Right lobe of liver (tissue), 6 donors: ENCODE results near the gene CELSR3. TPM values are rescaled to one million over a fixed set of nuclear protein-coding genes. Genes with fewer than 3 reads are reported as not detected.
A peak's percentile ranks its signal among the peaks of the same experiment; 100 is the strongest.

ENCODE experiments used
- ATAC-seq, 4 donors: fragments of 200-7000 bp; cut with Tn5 transposase; one replicate each; pipeline ENCODE4 v1.9.1; 2020; ENCODE audit warnings: mild to moderate bottlenecking in 4 of 4, moderate library complexity in 4 of 4
- DNase-seq, 3 donors: peaks; one replicate each; pipeline ENCODE4 v3.0.0-alpha.2; 2020
- H3K27ac ChIP-seq, 3 donors: fragments of 200-600 bp; one replicate each; pipeline ENCODE4 v1.8.0; 2022
- H3K27me3 ChIP-seq, 2 donors: fragments of 200-600 bp; one replicate each; pipeline ENCODE4 v1.8.0; 2022
- H3K36me3 ChIP-seq, 4 donors: fragments of 200-600 bp; sonication (generic) in 1 of 4; one replicate each; pipeline versions ENCODE4 v1.5.1 to v1.8.0; 2017 to 2022; ENCODE audit warnings: control low read depth in 1 of 4
- H3K4me1 ChIP-seq, 4 donors: fragments of 200-600 bp; sonication (generic) in 1 of 4; one replicate each; pipeline versions ENCODE4 v1.5.1 to v1.8.0; 2017 to 2022; ENCODE audit warnings: control low read depth in 1 of 4
- H3K4me3 ChIP-seq, 3 donors: fragments of 200-600 bp; one replicate each; pipeline ENCODE4 v1.8.0; 2022
- H3K9me3 ChIP-seq, 4 donors: fragments of 200-600 bp; sonication (generic) in 1 of 4; one replicate each; pipeline versions ENCODE4 v1.5.1 to v1.8.0; 2017 to 2022; ENCODE audit warnings: control low read depth in 1 of 4
- CTCF ChIP-seq, 4 donors: fragments of 200-600 bp in 3 of 4; fragments of 450-650 bp in 1 of 4; IDR thresholded peaks; one replicate each; pipeline versions ENCODE4 v1.5.1 to v1.8.0; 2016 to 2022; ENCODE audit warnings: antibody characterized with exemption in 4 of 4, mild to moderate bottlenecking in 2 of 4
- POLR2A ChIP-seq: fragments of 450-650 bp; IDR thresholded peaks from one replicate; pipeline ENCODE4 v1.6.1; 2017; ENCODE audit warnings: antibody characterized with exemption, mild to moderate bottlenecking
- WGBS: methylation state at CpG from one replicate; pipeline ENCODE4 v1.1.6; 2018; ENCODE audit warnings: low coverage, low lambda C conversion rate; ENCODE audit not compliant: insufficient coverage; ENCODE audit errors: missing lambda C conversion rate; 5-methylcytosine and 5-hydroxymethylcytosine counted together
- intact Hi-C, 2 donors: fragments of 100-400 bp; cut with DNase I; formaldehyde crosslinking; loops; one replicate each; pipeline versions ENCODE4 v1.11.2 to v1.14.1; 2022
- total RNA-seq, 6 experiments: library from RNA; depleted of rRNA in 2 of 6; stranded (reverse); fragments of >200 nt in 2 of 6; fragmentation: NEBNext Ultra II Directional in 3 of 6; extraction: Animal tissue kit (Norgen Biotek cat#: 25700) in 3 of 6; gene quantifications; one replicate each; pipeline versions ENCODE4 v1.1.0 to v1.2.4, GENCODE V29; 2016 to 2023
- donor health status: DM: no; HTN: yes; CAD: no.
- donor health status: DM: no; HTN: no; CAD: no.
- donor health status: DM: no; HTN: no; CAD: no.
- donor health status: DM: no; HTN: yes; CAD: no.
- donor health status: DM: no; HTN: yes; CAD: no.

CELSR3 gene
- total RNA-seq, 6 experiments from 2014 or later, result 0.15 to 0.68 (median 0.34) TPM

GRCh38 chr3:48686538-48687219 lies 24.0 kb upstream of the CELSR3 start:
- peak overlapping the region; percentile 66 to 81 (median 78) for H3K27ac ChIP-seq
- TF ChIP-seq POLR2A, result no peak
- TF ChIP-seq CTCF (IDR thresholded peaks at IDR 0.05), result no peak
- no peak for ATAC-seq

GRCh38 chr3:48685603-48686511 lies 23.2 kb upstream of the CELSR3 start, which contains the start of gene NCKIPSD:
Gene NCKIPSD, minus strand, starts transcription at chr3:48685915. Its CDS starts 108 bp downstream, at chr3:48685807.
- DNase-seq (peak; percentile 92 to 93 (median 93)), ATAC-seq (peak; percentile 91 to 97 (median 92))
- peak within 1 kb of the TSS; percentile 66 to 81 (median 78) for H3K27ac ChIP-seq
- peaks cover 0 to 32% (median 19%) of the 10 kb centered on the region in 4 donors for H3K36me3 ChIP-seq
- intact Hi-C loops, result no loop called here
- 3% methylated on average over 16 of the region's 97 CpGs for WGBS
- TF ChIP-seq POLR2A (peak; percentile 79), CTCF (IDR thresholded peaks at IDR 0.05) (peak; percentile 72 to 91 (median 82))
- no peaks in the 10 kb centered on the region for H3K9me3 ChIP-seq
- peaks cover 0 to 22% (median 5%) of the 10 kb centered on the region in 4 donors for H3K4me1 ChIP-seq
- peak within 1 kb of the TSS; percentile 55 to 82 (median 74) for H3K4me3 ChIP-seq
- H3K27me3 ChIP-seq, result no peaks in the 10 kb centered on the region

More at GRCh38 chr3:48686538-48687219, 24.0 kb upstream of the CELSR3 start:
- Histone ChIP-seq H3K4me3 (peak overlapping the region in 1 of 3 donors; percentile 74), H3K4me1 (peaks cover 0 to 22% (median 5%) of the 10 kb centered on the region in 4 donors), H3K36me3 (peaks cover 0 to 41% (median 22%) of the 10 kb centered on the region in 4 donors), H3K9me3 (no peaks in the 10 kb centered on the region), H3K27me3 (no peaks in the 10 kb centered on the region)
- intact Hi-C loops, result no loop called here
- WGBS, result 50% methylated on average over 7 of the region's 10 CpGs
- peak in 1 of 3 donors; percentile 28 for DNase-seq

- peaks cover 0 to 28% (median 19%) of the 10 kb centered on the region in 4 donors for H3K36me3 ChIP-seq
- 27% methylated on average over 3 of the region's 13 CpGs for WGBS
- H3K4me3 ChIP-seq, result peak overlapping the region; percentile 55 to 82 (median 74)
- DNase-seq (no peak), ATAC-seq (no peak)
- no peaks in the 10 kb centered on the region for H3K9me3 ChIP-seq
- no peaks in the 10 kb centered on the region for H3K27me3 ChIP-seq
- peaks cover 0 to 22% (median 5%) of the 10 kb centered on the region in 4 donors for H3K4me1 ChIP-seq
- peak overlapping the region; percentile 66 to 81 (median 78) for H3K27ac ChIP-seq
- intact Hi-C loops, result no loop called here
- TF ChIP-seq POLR2A (no peak), CTCF (IDR thresholded peaks at IDR 0.05) (no peak)
Observed at GRCh38 chr3:48685293-48685602, 22.6 kb upstream of the CELSR3 start.

- DNase-seq (peak in 1 of 3 donors; percentile 60), ATAC-seq (peak; percentile 15 to 42 (median 24))
- peaks cover 0 to 22% (median 5%) of the 10 kb centered on the region in 4 donors for H3K4me1 ChIP-seq
- 28% methylated on average over 4 of the region's 7 CpGs for WGBS
- intact Hi-C loops, result no loop called here
- H3K27ac ChIP-seq, result peak overlapping the region in 2 of 3 donors; percentile 29 to 33
- H3K4me3 ChIP-seq, result peak overlapping the region in 2 of 3 donors; percentile 9 to 13
- peaks cover 0 to 27% (median 20%) of the 10 kb centered on the region in 4 donors for H3K36me3 ChIP-seq
- no peaks in the 10 kb centered on the region for H3K27me3 ChIP-seq
- TF ChIP-seq POLR2A (no peak), CTCF (IDR thresholded peaks at IDR 0.05) (no peak)
- no peaks in the 10 kb centered on the region for H3K9me3 ChIP-seq
Observed at GRCh38 chr3:48684480-48685143, 21.9 kb upstream of the CELSR3 start.
